Measurements from ENCODE around the gene EFR3B. TPM values are rescaled to one million over a fixed set of nuclear protein-coding genes. Genes with fewer than 3 reads are reported as not detected.

Gene EFR3B
- polyA plus RNA-seq, 1 of the 3 experiments (the other 2 are of a cell fraction) = 1.5 TPM

GRCh38 chr2:25197336-25198208 is 155.7 kb downstream of the EFR3B start (continued):
- TF ChIP-seq TCF12 (IDR thresholded peaks at IDR 0.05) (no peak), FOSL2 (IDR thresholded peaks at IDR 0.05; ENCODE audit: borderline replicate concordance, low read depth) (no peak)
- TF ChIP-seq, protein P1, sequence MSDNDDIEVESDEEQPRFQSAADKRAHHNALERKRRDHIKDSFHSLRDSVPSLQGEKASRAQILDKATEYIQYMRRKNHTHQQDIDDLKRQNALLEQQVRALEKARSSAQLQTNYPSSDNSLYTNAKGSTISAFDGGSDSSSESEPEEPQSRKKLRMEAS (IDR thresholded peaks at IDR 0.05; ENCODE audit: low read depth) = no peak

GRCh38 chr2:25198209-25198525 is 156.3 kb downstream of the EFR3B start:
- Histone ChIP-seq H3K4me2 (no peak overlapping the region), H3K9me3 (no peaks in the 10 kb centered on the region), H3F3A (replicated peaks; ENCODE audit: insufficient read depth) (peaks cover 4% of the 10 kb centered on the region), H3K4me1 (ENCODE audit: control insufficient read depth in 1 of 2, insufficient read depth in 2 of 2, low read depth in 1 of 2, low read length in 1 of 2) (peaks cover 0 to 8% of the 10 kb centered on the region in 2 experiments; a peak in 1 of 4 replicates), H2AFZ (ENCODE audit: low read depth) (peak overlapping the region; percentile 20; the same call in 1 of the 2 replicates), H3K9me2 (no peaks in the 10 kb centered on the region), H3K4me3 (ENCODE audit: low read depth in 2 of 2, low read length in 1 of 2) (no peak overlapping the region), H3K27me3 (ENCODE audit: insufficient read depth) (no peaks in the 10 kb centered on the region), H3K79me2 (ENCODE audit: insufficient read depth) (no peaks in the 10 kb centered on the region), H3K36me3 (replicated peaks in 1 of 2; ENCODE audit: control insufficient read depth in 1 of 2, insufficient read depth in 2 of 2, low read length in 1 of 2) (no peaks in the 10 kb centered on the region), H3K27ac (ENCODE audit: low read depth in 2 of 2, low read length in 1 of 2) (no peak overlapping the region), H4K20me1 (ENCODE audit: insufficient read depth) (no peaks in the 10 kb centered on the region), H3K9ac (no peak overlapping the region)
- TF ChIP-seq RFX5 (IDR thresholded peaks at IDR 0.05; ENCODE audit: low read length) (no peak), TAF1 (IDR thresholded peaks at IDR 0.05; ENCODE audit: borderline replicate concordance, low read depth, low read length) (no peak), RXRA (IDR thresholded peaks at IDR 0.05; ENCODE audit: borderline replicate concordance, low read depth) (no peak), GATA2 (CRISPR knock-in tag; IDR thresholded peaks at IDR 0.05) (no peak), TEAD4 (IDR thresholded peaks at IDR 0.05; ENCODE audit: borderline replicate concordance, insufficient read depth) (no peak), REST (IDR thresholded peaks at IDR 0.05; ENCODE audit: low read depth, low read length) (no peak), SIN3A (IDR thresholded peaks at IDR 0.05; ENCODE audit: borderline replicate concordance, low read depth, low read length) (no peak), GABPA (IDR thresholded peaks at IDR 0.05; ENCODE audit: low read depth) (no peak), FOXM1 (IDR thresholded peaks at IDR 0.05; ENCODE audit: low read depth) (no peak), RAD21 (IDR thresholded peaks at IDR 0.05; ENCODE audit: low read length) (no peak), EZH2phosphoT487 (IDR thresholded peaks at IDR 0.05; ENCODE audit: borderline replicate concordance, low read depth) (no peak), JUND (IDR thresholded peaks at IDR 0.05) (no peak), ELF1 (IDR thresholded peaks at IDR 0.05) (no peak), RCOR1 (IDR thresholded peaks at IDR 0.05; ENCODE audit: low read length) (no peak), CTCF (IDR thresholded peaks at IDR 0.05) (no peak)
- ChIA-PET CTCF (interaction anchor here (2.5 to 4.9 kb wide), 8 partner anchors 11 to 222 kb away, joined by 13 to 121 read pairs (median 38); partner anchors contain the start of gene POMC), POLR2A (no interaction called here)
- DNase-seq = no peak
- WGBS (ENCODE audit: low lambda C conversion rate) = 87% methylated on average over 4 of the region's 4 CpGs

Measured in SK-N-SH (cell line).